ENCODE measurements around the gene NR2F1-AS1. TPM values are rescaled to one million over a fixed set of nuclear protein-coding genes. Genes with fewer than 3 reads are reported as not detected.

Gene NR2F1-AS1
- total and polyA plus RNA-seq, 2 donors (not counting 3 experiments of a cell fraction or from before 2014, with no cell fraction given), result 4.2 to 13.8 TPM

- H3K36me3 ChIP-seq (ENCODE audit: control insufficient read depth in 2 of 2, extremely low read depth in 1 of 2, insufficient read depth in 2 of 2, low read length in 2 of 2), result no peaks in the 10 kb centered on the region
- CTCF ChIA-PET, result interaction anchor here (0.9 to 5.4 kb wide), 11 partner anchors 9 to 712 kb away, joined by 3 to 43 read pairs (median 4); partner anchors contain the start of gene NR2F1
Observed at GRCh38 chr5:93621327-93621798, 40.3 kb upstream of the NR2F1-AS1 start.

More at GRCh38 chr5:93621327-93621798, 40.3 kb upstream of the NR2F1-AS1 start:
- peaks cover 0 to 2% of the 10 kb centered on the region in 2 experiments for H3K27me3 ChIP-seq (ENCODE audit: control insufficient read depth in 2 of 2, insufficient read depth in 2 of 2, low read length in 2 of 2)
- FAIRE-seq, result no peak
- H3K9me1 ChIP-seq (replicated peaks; ENCODE audit: control insufficient read depth, extremely low read depth, insufficient read depth, low read length), result no peaks in the 10 kb centered on the region
- peak; percentile 75 for DNase-seq (ENCODE audit: low read depth, low spot score)
- peak overlapping the region; percentile 78 for H3K4me2 ChIP-seq (ENCODE audit: insufficient read depth, low read length)
- intact Hi-C loops (cut with micrococcal nuclease) (loop anchor here (1.0 to 5.0 kb wide), 3 partner anchors 96 to 179 kb away; no protein-coding TSS in a partner anchor), dilution Hi-C loops (cut with MboI; ENCODE audit: extremely low pct_ligation_motif_present, low sequenced_read_pairs) (no loop called here)
- H3K9ac ChIP-seq (replicated peaks; ENCODE audit: extremely low read depth, insufficient read depth, low read length), result peak overlapping the region; percentile 70
- TF ChIP-seq EZH2 (IDR thresholded peaks at IDR 0.05; ENCODE audit: borderline replicate concordance, low read depth, low read length, severe bottlenecking) (peak; percentile 33), POLR2AphosphoS5 (IDR thresholded peaks at IDR 0.05; ENCODE audit: insufficient read depth, low read depth, low read length) (peak; percentile 46), CTCF (IDR thresholded peaks at IDR 0.05; ENCODE audit: extremely low read depth in 1 of 2, insufficient read depth in 1 of 2, low read depth in 1 of 2, low read length in 2 of 2) (no peak)
- H3K79me2 ChIP-seq (ENCODE audit: control insufficient read depth, insufficient read depth, low read length), result no peaks in the 10 kb centered on the region
- peak overlapping the region; percentile 97 for H2AFZ ChIP-seq (ENCODE audit: low read depth, low read length)
- no peaks in the 10 kb centered on the region for H3K9me3 ChIP-seq (replicated peaks; ENCODE audit: control insufficient read depth, insufficient read depth, low read length)
- no TSS peak for BruUV-seq (replicated peaks)
- H3K27ac ChIP-seq (ENCODE audit: insufficient read depth, low read depth, low read length), result peak overlapping the region; percentile 39
- POLR2A ChIA-PET, result interaction anchor here (0.6 kb wide), 1 partner anchor 39 kb away, joined by 9 read pairs; no protein-coding TSS in a partner anchor
- no peaks in the 10 kb centered on the region for H4K20me1 ChIP-seq (replicated peaks; ENCODE audit: control insufficient read depth, extremely low read depth, insufficient read depth, low read length)
- peaks cover 7% of the 10 kb centered on the region for H3K4me1 ChIP-seq (ENCODE audit: control insufficient read depth, extremely low read depth, insufficient read depth, low read length)
- H3K4me3 ChIP-seq (replicated peaks in 1 of 3; ENCODE audit: insufficient read depth in 1 of 3, low read depth in 1 of 3, low read length in 3 of 3), result peak overlapping the region; percentile 51 to 67 (median 64)
